ENCODE measurements around the gene SGF29.

DNA sequence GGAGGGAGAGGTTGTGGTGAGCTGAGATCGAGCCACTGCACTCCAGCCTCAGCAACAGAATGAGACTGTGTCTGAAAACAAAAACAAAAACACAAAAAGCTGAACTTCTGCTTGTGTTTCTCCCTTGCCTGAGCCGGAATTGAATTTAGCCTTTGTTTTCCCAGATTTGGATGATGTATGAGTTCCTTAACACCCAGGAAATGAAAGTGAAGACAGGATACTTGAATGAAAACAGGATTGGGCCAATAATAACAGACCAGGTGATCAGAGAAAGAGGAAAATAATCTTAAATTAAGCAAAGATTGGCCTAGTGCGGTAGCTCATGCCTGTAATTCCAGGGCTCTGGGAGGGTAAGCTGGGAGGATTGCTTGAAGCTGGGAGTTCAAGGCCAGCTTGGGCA is 13.4 kb upstream of the SGF29 start:
- TF ChIP-seq, protein P1, sequence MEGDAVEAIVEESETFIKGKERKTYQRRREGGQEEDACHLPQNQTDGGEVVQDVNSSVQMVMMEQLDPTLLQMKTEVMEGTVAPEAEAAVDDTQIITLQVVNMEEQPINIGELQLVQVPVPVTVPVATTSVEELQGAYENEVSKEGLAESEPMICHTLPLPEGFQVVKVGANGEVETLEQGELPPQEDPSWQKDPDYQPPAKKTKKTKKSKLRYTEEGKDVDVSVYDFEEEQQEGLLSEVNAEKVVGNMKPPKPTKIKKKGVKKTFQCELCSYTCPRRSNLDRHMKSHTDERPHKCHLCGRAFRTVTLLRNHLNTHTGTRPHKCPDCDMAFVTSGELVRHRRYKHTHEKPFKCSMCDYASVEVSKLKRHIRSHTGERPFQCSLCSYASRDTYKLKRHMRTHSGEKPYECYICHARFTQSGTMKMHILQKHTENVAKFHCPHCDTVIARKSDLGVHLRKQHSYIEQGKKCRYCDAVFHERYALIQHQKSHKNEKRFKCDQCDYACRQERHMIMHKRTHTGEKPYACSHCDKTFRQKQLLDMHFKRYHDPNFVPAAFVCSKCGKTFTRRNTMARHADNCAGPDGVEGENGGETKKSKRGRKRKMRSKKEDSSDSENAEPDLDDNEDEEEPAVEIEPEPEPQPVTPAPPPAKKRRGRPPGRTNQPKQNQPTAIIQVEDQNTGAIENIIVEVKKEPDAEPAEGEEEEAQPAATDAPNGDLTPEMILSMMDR (IDR thresholded peaks at IDR 0.05): no peak
- TF ChIP-seq POLR2A (IDR thresholded peaks at IDR 0.05) (no peak), EP300 (IDR thresholded peaks at IDR 0.05) (no peak)

Measured in ovary (tissue), 3 donors.